ENCODE data around the gene MRPL50. TPM values are rescaled to one million over a fixed set of nuclear protein-coding genes. Genes with fewer than 3 reads are reported as not detected.

MRPL50 gene
- total RNA-seq, 2 experiments from 2014 or later = 9.2 to 10.2 TPM

DNA sequence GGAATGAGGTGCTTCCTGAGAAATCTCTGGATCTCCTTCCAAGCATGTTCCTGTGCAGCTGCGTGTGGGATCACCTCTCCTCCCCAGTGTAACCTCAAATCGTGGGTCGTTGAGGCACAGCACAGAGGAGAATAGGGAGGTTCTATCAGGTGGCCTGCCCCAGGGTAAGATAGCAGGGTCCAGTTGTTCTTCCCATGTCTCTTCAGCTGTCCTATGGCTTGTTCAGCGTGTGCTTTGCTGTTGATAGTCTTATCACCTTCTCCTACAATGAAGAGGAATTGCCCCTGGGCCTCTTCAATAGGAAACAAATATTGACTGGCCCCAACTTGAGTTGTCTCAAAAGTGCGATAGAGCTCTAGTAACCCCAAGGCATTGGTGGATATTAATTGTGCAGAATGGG lies 36.0 kb downstream of the MRPL50 start:
- no peaks in the 10 kb centered on the region for H3K36me3 Mint-ChIP-seq (ENCODE audit: low read depth)
- DNase-seq = no peak
- POLR2A ChIA-PET = no interaction called here
- no peak overlapping the region for H3K4me3 Mint-ChIP-seq
- CTCF ChIA-PET = no interaction called here
- H3K27ac Mint-ChIP-seq = no peak overlapping the region
- H3K27me3 Mint-ChIP-seq = no peaks in the 10 kb centered on the region
- H3K9me3 Mint-ChIP-seq = no peaks in the 10 kb centered on the region
- no peaks in the 10 kb centered on the region for H3K4me1 Mint-ChIP-seq

DNA sequence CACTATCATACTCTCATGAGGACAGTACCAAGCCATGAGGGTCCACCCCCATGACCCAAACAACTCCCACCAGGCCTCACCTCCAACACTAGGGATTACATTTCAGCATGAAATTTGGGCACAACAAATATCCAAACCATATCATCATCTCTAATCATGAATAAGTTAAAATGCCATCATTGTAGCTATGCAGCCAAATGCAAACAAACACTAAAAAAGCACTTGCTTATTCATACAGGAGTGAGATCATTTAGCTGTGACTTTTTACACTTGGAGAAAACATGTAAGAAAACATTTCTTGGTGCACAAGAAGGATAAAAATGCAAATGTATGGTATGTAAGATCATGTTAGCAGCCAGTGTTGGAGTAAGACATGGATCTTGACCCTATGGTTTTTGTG lies 37.8 kb downstream of the MRPL50 start:
- no peak overlapping the region for H3K4me3 Mint-ChIP-seq
- CTCF ChIA-PET = no interaction called here
- no peak overlapping the region for H3K27ac Mint-ChIP-seq
- H3K27me3 Mint-ChIP-seq = no peaks in the 10 kb centered on the region
- H3K36me3 Mint-ChIP-seq (ENCODE audit: low read depth) = no peaks in the 10 kb centered on the region
- no peak for DNase-seq
- POLR2A ChIA-PET = no interaction called here
- no peaks in the 10 kb centered on the region for H3K4me1 Mint-ChIP-seq
- no peaks in the 10 kb centered on the region for H3K9me3 Mint-ChIP-seq

DNA sequence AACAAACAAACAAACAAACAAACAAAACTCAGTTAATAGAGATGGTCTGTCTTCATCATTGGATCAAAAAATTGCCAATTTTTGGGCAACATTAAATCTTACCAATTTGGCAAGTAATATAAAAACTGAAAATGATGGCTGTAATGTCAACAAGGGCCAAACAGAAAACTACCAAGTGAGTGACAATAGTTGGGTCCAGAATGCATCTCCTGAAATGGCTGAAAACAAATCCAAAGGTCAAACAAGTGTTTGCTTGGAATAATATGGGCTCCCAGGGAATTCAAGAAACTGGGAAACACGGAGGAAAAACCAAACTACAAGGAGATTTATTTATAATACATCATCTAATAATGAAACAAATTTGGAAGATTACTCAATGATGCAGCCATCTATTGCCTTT lies 38.7 kb downstream of the MRPL50 start:
- H3K4me3 Mint-ChIP-seq = no peak overlapping the region
- no peak for DNase-seq
- H3K36me3 Mint-ChIP-seq (ENCODE audit: low read depth) = no peaks in the 10 kb centered on the region

DNA sequence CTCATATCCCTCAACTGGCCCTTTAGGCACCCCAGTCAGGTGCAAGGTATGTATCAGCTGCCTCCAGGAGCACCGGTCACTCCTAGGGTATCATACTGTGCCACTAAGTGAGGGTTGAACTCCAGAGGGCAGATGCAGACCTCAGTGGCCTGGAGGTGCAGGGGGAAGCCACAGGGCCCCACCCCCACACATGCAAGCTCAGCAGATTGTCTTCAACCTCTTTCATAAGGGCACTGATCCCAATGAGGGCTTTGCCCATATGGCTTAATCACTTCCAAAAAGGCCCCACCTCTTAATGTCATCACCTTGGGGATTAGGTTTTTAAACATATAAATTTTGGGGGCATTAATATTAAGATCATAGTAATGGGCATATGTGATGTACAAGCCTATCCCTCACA lies 41.8 kb downstream of the MRPL50 start:
- POLR2A ChIA-PET = no interaction called here
- Mint-ChIP-seq H3K9me3 (no peaks in the 10 kb centered on the region), H3K27ac (no peak overlapping the region), H3K36me3 (ENCODE audit: low read depth) (no peaks in the 10 kb centered on the region), H3K27me3 (peaks cover 2% of the 10 kb centered on the region), H3K4me3 (no peak overlapping the region), H3K4me1 (no peaks in the 10 kb centered on the region)
- CTCF ChIA-PET = no interaction called here
- DNase-seq = no peak

More for the DNA sequence above, 38.7 kb downstream of the MRPL50 start:
- POLR2A ChIA-PET = no interaction called here
- CTCF ChIA-PET = no interaction called here
- no peaks in the 10 kb centered on the region for H3K4me1 Mint-ChIP-seq
- no peaks in the 10 kb centered on the region for H3K27me3 Mint-ChIP-seq
- no peaks in the 10 kb centered on the region for H3K9me3 Mint-ChIP-seq
- H3K27ac Mint-ChIP-seq = no peak overlapping the region

DNA sequence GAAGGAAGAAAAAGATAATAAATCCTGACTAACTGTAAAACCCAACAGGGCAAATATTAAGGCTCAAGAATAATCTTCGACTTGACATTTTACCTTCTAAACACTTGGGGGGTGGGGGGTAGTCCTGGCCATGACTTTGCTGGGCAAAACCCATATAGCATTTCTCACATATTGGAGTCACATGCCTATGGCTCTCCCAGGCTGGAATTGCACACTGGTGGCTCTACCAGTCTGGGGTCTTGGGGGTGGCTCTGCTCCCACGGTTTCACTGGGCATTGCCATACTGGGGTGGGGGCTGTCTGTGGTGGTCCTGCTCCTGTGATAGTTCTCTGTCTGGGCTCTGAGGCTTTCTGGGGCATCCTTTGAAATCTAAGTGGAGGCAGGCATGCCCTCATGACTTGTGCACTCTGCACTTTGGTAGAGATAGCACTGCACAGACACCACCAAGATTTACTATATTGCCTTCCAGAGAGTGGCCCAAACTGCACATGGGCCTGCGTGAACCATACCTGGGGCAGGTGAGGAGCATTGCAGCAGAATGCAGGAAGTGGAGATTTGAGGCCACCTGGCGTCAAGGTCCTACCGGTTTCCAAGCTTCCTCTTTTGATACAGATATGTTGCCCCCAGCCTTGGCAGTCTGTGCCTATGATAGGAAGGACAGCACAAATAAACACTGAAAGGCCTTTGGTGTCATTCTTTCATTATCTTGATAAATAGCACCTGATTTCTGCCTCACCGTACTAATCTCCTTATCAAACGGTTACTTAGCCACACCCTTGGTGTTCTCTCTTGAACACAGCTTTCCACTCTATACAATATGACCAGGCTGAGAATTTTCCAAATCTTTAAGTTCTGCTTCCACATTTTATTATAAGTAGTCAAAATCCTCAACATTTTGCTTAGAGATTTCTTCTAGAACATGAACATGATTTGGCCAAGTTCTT lies 43.4 kb downstream of the MRPL50 start:
- Mint-ChIP-seq H3K9me3 (no peaks in the 10 kb centered on the region), H3K4me3 (no peak overlapping the region), H3K36me3 (ENCODE audit: low read depth) (no peaks in the 10 kb centered on the region), H3K27me3 (peaks cover 2% of the 10 kb centered on the region), H3K4me1 (no peaks in the 10 kb centered on the region), H3K27ac (no peak overlapping the region)
- CTCF ChIA-PET = no interaction called here
- DNase-seq = no peak
- POLR2A ChIA-PET = no interaction called here

DNA sequence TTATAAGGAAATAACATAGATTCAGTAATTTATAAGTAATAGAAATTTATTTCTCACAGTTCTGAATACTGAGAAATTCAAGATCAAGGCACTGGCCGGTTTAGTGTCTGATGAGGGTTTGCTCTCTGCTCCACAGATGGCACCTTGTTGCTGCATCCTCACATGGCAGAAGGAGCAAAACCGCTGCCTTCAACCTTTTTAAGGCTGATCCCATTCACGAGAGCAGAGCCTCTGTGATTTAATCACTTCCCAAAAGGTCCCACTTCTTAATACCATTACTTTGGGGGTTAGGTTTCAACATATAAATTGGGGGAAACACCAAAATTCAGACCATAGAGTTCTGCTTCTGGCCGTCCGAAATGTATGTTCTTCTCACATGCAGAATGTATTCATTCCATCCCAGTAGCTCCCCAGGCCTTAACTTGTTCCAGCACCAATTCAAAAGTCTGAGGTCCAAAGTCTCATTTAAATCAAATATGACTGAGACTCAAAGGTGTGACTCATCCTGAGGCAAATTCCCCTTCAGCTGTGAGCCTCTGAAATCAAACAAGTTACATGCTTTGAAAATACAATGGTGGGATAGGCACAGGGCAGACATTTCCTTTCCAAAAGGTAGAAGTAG lies 44.2 kb downstream of the MRPL50 start:
- POLR2A ChIA-PET = no interaction called here
- Mint-ChIP-seq H3K4me1 (no peaks in the 10 kb centered on the region), H3K27me3 (peaks cover 3% of the 10 kb centered on the region), H3K27ac (no peak overlapping the region), H3K9me3 (no peaks in the 10 kb centered on the region), H3K4me3 (no peak overlapping the region), H3K36me3 (ENCODE audit: low read depth) (no peaks in the 10 kb centered on the region)
- no peak for DNase-seq
- CTCF ChIA-PET = no interaction called here

DNA sequence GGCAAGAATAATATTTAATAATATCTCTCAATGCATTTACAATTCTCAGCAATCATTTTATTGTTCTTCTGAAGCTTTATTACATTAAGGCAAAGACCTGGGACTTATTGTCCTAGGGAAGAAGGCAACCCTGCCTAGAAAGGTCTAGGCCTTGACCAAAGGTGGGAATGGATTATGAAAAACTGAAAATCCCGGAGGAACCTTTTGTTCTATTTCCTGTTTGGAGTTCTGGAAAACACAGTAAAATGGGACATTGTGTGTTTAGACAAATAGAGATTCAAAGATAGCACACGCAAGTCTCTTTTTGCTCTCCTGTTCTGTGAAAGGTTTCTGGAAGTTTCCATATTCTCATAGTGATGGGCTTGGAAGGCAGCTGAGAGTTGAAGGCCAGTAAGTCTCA lies 44.7 kb downstream of the MRPL50 start:
- CTCF ChIA-PET = no interaction called here
- Mint-ChIP-seq H3K27me3 (peaks cover 5% of the 10 kb centered on the region), H3K36me3 (ENCODE audit: low read depth) (no peaks in the 10 kb centered on the region), H3K27ac (no peak overlapping the region), H3K4me1 (no peaks in the 10 kb centered on the region), H3K4me3 (no peak overlapping the region), H3K9me3 (no peaks in the 10 kb centered on the region)
- POLR2A ChIA-PET = no interaction called here
- DNase-seq = no peak

DNA sequence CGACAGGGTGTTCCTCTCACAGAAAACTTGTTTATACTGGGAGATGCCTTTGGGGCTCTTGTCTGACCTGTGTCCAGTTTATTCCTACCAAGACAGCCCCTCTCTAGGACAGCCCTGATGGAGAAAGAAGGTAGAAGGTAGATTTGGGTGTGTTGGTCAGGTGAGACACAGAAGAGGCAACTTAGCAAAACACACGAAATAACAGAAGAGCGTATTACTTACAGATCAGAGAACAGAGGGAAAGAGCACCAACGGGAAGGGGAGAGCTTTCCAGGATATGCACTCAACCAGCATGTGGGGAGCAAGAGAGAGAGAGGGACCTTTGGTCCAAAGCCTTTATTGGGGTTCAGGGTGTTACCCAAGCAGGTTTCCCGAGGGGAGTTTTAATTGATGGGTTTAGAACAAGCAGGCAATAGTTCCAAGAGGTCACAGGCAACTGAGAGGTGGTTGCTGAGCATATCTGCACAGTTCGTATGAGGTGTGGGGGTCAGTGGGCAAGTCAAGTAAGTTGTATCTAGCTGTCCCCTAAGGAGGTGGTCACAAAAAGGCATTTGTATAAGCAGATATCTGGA lies 45.4 kb downstream of the MRPL50 start:
- no peak overlapping the region for H3K4me3 Mint-ChIP-seq
- peaks cover 5% of the 10 kb centered on the region for H3K27me3 Mint-ChIP-seq
- H3K4me1 Mint-ChIP-seq = no peaks in the 10 kb centered on the region
- no peaks in the 10 kb centered on the region for H3K9me3 Mint-ChIP-seq
- no peaks in the 10 kb centered on the region for H3K36me3 Mint-ChIP-seq (ENCODE audit: low read depth)
- POLR2A ChIA-PET = no interaction called here
- no peak overlapping the region for H3K27ac Mint-ChIP-seq
- no peak for DNase-seq
- CTCF ChIA-PET = no interaction called here

DNA sequence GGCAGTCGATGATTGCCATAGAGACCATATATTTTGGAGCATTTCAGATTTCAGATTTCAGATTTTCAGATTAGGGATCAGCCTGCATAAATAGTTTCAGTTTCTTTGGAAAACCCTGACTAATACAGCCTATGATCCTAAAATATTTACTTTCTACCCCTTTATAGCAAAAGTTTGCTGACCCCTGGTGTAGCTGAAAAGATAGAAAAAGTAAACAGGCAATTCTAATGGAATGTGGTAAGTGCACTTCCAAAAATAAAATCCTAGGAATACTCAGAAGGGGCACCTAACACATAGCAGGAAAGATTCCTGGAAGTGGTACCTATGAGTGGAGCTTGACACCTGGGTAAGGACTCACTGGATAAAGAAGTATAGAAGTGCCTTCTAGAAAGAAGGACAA lies 48.1 kb downstream of the MRPL50 start:
- Mint-ChIP-seq H3K27me3 (peaks cover 8% of the 10 kb centered on the region), H3K36me3 (ENCODE audit: low read depth) (no peaks in the 10 kb centered on the region), H3K4me1 (no peaks in the 10 kb centered on the region), H3K27ac (no peak overlapping the region), H3K4me3 (no peak overlapping the region), H3K9me3 (no peaks in the 10 kb centered on the region)
- DNase-seq = no peak
- ChIA-PET POLR2A (no interaction called here), CTCF (no interaction called here)

DNA sequence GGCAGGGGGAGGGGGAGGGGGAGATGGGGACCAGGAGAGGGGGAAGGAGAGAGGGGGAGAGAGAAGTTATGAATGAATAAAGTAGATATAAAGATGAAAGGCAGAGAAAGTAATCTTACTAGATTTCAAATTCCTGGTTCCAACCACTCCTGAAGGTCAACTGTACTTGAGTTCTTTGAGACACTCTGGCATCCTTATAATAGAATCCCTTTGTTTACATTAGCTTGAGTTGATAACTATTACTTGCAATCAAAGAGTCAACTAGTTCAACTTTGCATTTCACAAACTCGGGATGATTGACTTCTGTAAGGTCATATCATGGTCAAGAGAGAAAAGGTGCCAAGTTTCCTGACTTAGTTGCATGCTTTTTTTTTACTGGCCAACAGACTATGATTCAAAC lies 55.8 kb downstream of the MRPL50 start:
- H3K27ac Mint-ChIP-seq = no peak overlapping the region
- no peaks in the 10 kb centered on the region for H3K36me3 Mint-ChIP-seq (ENCODE audit: low read depth)
- ChIA-PET CTCF (no interaction called here), POLR2A (no interaction called here)
- no peaks in the 10 kb centered on the region for H3K4me1 Mint-ChIP-seq
- H3K27me3 Mint-ChIP-seq = peaks cover 4% of the 10 kb centered on the region
- no peak overlapping the region for H3K4me3 Mint-ChIP-seq
- no peak for DNase-seq
- H3K9me3 Mint-ChIP-seq = no peaks in the 10 kb centered on the region

DNA sequence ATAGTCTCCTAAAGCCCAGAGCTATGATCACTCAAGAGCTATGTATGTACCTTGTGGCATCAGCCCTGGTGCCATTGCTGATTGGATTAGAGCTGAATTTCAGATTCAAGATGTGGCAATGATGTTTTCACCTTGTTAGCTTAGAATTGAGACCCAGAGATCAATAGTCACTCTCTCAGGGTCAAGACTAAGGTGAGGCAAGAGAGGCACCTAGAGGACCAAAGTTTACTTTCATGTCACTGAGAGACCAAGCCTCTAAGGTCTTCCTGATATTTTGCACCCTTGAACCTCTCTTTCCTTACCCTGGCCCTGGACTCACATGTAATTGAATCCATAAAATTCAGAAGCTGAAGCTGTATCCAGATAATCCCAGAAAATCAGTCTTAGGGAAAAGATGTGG lies 56.5 kb downstream of the MRPL50 start:
- H3K4me3 Mint-ChIP-seq = no peak overlapping the region
- H3K4me1 Mint-ChIP-seq = no peaks in the 10 kb centered on the region
- peaks cover 4% of the 10 kb centered on the region for H3K27me3 Mint-ChIP-seq
- no peaks in the 10 kb centered on the region for H3K36me3 Mint-ChIP-seq (ENCODE audit: low read depth)
- DNase-seq = no peak
- H3K27ac Mint-ChIP-seq = no peak overlapping the region
- ChIA-PET POLR2A (no interaction called here), CTCF (no interaction called here)
- no peaks in the 10 kb centered on the region for H3K9me3 Mint-ChIP-seq
